ENCODE results near the gene MED27. TPM values are rescaled to one million over a fixed set of nuclear protein-coding genes. Genes with fewer than 3 reads are reported as not detected.

The MED27 gene, protein sequence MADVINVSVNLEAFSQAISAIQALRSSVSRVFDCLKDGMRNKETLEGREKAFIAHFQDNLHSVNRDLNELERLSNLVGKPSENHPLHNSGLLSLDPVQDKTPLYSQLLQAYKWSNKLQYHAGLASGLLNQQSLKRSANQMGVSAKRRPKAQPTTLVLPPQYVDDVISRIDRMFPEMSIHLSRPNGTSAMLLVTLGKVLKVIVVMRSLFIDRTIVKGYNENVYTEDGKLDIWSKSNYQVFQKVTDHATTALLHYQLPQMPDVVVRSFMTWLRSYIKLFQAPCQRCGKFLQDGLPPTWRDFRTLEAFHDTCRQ
- total RNA-seq = 30.2 and 31.3 TPM in 2 replicates
- long read RNA-seq, transcript MED27-201 (8 exons, 1,431 nt) = major isoform, 49 of 53 reads
- long read RNA-seq, partial matches to known transcripts = 0 of 53 reads
- long read RNA-seq, other reads (novel, unspliced or antisense) = 3 of 53 reads

DNA sequence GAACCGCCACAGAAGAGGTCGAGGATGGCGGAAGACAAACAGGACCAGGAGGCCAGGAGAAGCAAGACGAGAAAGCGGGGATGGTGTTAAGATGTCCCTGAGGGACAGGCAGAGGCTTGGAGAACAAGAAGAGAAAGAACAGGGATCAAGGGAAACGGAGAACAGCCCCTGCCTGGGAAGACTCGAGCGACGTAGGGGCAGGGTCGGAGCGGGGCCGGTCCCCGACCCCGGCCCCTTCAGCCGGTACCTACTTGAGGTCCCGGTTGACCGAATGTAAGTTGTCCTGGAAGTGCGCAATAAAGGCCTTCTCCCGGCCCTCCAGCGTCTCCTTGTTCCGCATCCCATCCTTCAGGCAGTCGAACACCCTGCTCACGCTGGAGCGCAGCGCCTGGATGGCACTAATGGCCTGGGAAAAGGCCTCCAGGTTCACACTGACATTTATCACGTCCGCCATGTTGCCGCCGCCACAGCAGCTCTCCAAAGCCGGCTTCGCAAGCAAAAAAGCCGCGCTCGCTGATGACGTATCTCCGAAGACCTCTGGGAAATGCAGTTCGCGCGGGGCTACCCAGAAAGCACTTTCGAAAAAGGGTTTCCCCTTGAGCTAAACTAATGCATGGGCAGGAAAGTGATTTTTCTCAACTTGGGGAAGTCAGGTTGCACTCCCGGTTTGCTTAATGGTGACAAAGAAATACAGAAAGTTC, at the start of gene MED27:
Gene MED27 (minus strand): TSS at position 477 of the 701 bp plus-strand sequence. CDS start 23 bp downstream, at position 454.
- H3K9me3 Mint-ChIP-seq = no peaks in the 10 kb centered on the region
- H3K36me3 Mint-ChIP-seq (ENCODE audit: low read depth) = no peaks in the 10 kb centered on the region
- peaks cover 32% of the 10 kb centered on the region for H3K4me1 Mint-ChIP-seq

DNA sequence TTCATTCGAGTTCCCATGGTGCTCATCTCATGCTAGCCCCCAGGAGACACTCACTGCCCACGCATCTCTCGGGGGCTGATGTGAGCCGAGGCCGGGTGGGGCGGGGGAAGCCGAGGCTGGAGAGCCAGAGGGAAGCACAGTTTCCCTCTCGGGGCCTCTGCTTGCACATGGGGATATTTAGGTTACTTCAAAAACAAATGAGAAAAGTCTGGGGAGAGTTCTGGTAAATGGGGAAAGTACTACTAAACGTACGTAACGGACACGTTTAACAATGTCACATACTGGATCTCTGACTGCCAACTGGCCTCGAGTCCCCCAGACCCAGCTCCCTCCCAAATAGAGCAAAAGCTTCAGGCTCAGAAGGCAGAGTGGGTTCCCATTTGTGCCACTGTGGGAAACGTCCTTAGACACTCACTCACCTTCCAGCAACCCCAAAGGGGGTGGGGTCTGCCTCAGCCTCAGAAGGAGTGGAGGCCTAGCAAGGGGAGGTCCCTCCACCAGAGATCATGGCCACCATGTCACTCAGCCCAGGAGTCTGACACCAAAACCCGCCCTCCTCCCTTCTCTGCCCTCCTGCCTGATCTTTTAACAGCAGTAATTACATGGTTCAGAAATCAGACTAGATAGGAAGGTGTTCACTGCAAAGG, 48.3 kb upstream of the MED27 start:
- H3K4me1 Mint-ChIP-seq = no peaks in the 10 kb centered on the region
- H3K36me3 Mint-ChIP-seq (ENCODE audit: low read depth) = no peaks in the 10 kb centered on the region

More for the DNA sequence above, at the start of gene MED27:
- Mint-ChIP-seq H3K27me3 (ENCODE audit: low read depth) (peaks cover 26% of the 10 kb centered on the region), H3K27ac (ENCODE audit: unreplicated experiment) (peak within 1 kb of the TSS; percentile 92), H3K4me3 (peak within 1 kb of the TSS; percentile 96)
- TF ChIP-seq, protein P1, sequence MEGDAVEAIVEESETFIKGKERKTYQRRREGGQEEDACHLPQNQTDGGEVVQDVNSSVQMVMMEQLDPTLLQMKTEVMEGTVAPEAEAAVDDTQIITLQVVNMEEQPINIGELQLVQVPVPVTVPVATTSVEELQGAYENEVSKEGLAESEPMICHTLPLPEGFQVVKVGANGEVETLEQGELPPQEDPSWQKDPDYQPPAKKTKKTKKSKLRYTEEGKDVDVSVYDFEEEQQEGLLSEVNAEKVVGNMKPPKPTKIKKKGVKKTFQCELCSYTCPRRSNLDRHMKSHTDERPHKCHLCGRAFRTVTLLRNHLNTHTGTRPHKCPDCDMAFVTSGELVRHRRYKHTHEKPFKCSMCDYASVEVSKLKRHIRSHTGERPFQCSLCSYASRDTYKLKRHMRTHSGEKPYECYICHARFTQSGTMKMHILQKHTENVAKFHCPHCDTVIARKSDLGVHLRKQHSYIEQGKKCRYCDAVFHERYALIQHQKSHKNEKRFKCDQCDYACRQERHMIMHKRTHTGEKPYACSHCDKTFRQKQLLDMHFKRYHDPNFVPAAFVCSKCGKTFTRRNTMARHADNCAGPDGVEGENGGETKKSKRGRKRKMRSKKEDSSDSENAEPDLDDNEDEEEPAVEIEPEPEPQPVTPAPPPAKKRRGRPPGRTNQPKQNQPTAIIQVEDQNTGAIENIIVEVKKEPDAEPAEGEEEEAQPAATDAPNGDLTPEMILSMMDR (conservative IDR thresholded peaks at IDR 0.05) = no peak
- peak; percentile 81 for DNase-seq (ENCODE audit: low read depth, low spot score)

DNA sequence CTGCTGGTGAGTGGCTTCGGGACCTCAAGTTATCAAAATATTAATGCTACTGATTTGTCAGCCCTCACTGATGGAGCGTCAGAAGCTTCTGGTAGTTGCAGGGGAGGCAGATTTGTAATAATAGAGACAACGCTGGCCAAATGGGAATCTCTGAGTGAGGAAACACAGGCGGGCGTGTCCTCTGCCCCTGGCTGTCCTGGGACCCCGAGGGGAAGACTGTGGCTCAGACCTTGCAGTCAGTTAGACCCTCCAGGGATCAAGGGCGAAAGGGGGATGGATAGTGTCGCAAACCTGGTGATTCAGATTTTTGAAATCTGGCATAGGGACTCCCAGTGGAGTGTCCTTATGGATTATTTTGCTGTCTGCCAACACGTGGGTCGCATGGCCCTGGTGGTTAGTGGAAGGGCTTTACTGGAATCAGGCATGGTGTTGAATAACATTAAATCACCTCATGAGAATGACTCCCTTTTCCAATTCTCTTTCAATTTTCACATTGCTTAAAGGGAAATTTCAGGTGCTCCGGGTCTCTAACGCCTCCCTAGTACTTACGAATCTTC, 47.1 kb upstream of the MED27 start:
- no peak overlapping the region for H3K4me3 Mint-ChIP-seq
- peaks cover 75% of the 10 kb centered on the region for H3K27me3 Mint-ChIP-seq (ENCODE audit: low read depth)
- H3K27ac Mint-ChIP-seq (ENCODE audit: unreplicated experiment) = no peak overlapping the region
- no peaks in the 10 kb centered on the region for H3K4me1 Mint-ChIP-seq
- DNase-seq (ENCODE audit: low read depth, low spot score) = no peak
- no peaks in the 10 kb centered on the region for H3K36me3 Mint-ChIP-seq (ENCODE audit: low read depth)
- no peaks in the 10 kb centered on the region for H3K9me3 Mint-ChIP-seq
- TF ChIP-seq, protein P1 (conservative IDR thresholded peaks at IDR 0.05) = no peak

More for the DNA sequence above, 48.3 kb upstream of the MED27 start:
- DNase-seq (ENCODE audit: low read depth, low spot score) = no peak
- no peaks in the 10 kb centered on the region for H3K9me3 Mint-ChIP-seq
- H3K27me3 Mint-ChIP-seq (ENCODE audit: low read depth) = peaks cover 70% of the 10 kb centered on the region
- H3K4me3 Mint-ChIP-seq = no peak overlapping the region
- no peak overlapping the region for H3K27ac Mint-ChIP-seq (ENCODE audit: unreplicated experiment)
- TF ChIP-seq, protein P1 (conservative IDR thresholded peaks at IDR 0.05) = no peak

DNA sequence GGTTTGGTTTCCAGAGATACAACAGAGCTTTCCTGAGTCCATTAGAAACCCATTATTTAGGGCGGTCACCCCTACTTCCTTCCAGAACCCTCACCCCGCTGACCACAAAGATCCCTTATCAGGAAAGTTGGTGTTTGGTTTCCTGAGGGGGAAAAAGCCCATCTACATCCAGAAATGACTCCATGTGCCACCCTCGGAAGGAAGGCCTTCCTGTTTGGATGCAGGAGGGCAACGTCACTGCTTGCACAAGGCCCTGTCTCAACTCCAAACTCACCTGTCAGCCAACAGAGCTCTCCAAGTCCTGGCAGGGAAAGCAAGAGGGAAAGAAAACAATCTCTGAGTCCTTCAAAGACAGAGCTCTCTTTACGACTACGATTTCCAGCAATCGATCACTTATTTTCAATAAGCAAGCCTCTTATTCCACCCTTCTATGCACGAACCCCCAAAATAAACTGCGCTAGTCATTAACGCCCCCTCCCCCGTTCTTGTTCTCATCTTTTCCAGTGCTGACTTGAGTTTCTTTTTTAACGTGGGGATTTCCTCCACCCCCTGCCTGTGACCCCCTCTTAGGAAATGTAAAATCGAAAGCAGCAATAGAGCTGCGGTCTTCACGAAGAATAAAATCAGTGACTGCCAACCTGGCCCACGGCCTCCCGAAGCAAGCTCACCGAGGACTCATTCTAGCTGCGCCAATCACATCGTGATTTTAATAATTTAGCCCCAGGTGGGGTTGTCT, 46.4 kb upstream of the MED27 start:
- peaks cover 80% of the 10 kb centered on the region for H3K27me3 Mint-ChIP-seq (ENCODE audit: low read depth)
- H3K4me1 Mint-ChIP-seq = no peaks in the 10 kb centered on the region
- no peak for DNase-seq (ENCODE audit: low read depth, low spot score)
- TF ChIP-seq, protein P1 (conservative IDR thresholded peaks at IDR 0.05) = no peak
- no peaks in the 10 kb centered on the region for H3K36me3 Mint-ChIP-seq (ENCODE audit: low read depth)
- no peak overlapping the region for H3K27ac Mint-ChIP-seq (ENCODE audit: unreplicated experiment)
- no peak overlapping the region for H3K4me3 Mint-ChIP-seq
- H3K9me3 Mint-ChIP-seq = no peaks in the 10 kb centered on the region

DNA sequence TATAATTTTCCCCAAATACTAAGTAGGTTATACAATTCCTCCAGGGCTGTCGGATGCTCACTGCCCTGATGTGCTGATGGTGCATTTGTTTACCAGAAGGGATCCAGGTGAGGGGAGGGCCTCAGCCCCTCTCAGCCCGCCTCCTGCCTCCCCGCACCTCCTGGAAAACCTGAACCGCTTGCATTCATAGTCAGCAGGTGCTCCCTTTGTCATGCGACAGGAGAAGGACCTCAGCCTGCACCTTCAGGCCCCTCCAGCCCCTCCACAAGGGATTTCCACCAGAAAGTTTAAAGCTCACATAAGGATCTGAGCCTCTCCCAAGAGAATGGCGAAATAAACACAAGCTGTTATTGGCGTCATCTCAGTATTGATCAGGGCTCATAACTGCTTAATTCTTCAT, 45.7 kb upstream of the MED27 start:
- Mint-ChIP-seq H3K27ac (ENCODE audit: unreplicated experiment) (no peak overlapping the region), H3K4me3 (no peak overlapping the region), H3K9me3 (no peaks in the 10 kb centered on the region), H3K27me3 (ENCODE audit: low read depth) (peaks cover 80% of the 10 kb centered on the region), H3K36me3 (ENCODE audit: low read depth) (no peaks in the 10 kb centered on the region), H3K4me1 (no peaks in the 10 kb centered on the region)
- DNase-seq (ENCODE audit: low read depth, low spot score) = no peak
- TF ChIP-seq, protein P1 (conservative IDR thresholded peaks at IDR 0.05) = no peak

All from neural crest cell (in vitro differentiated cells).